NCI-H2227 treated with DMSO at 0.1 percent for 48 hours (cell line): ENCODE measurements around the gene MPZL2.

Experiments
- DNase-seq: peaks from one replicate; lab custom pipeline; 2025; lab: John Stamatoyannopoulos, UW

The MPZL2 gene

DNA sequence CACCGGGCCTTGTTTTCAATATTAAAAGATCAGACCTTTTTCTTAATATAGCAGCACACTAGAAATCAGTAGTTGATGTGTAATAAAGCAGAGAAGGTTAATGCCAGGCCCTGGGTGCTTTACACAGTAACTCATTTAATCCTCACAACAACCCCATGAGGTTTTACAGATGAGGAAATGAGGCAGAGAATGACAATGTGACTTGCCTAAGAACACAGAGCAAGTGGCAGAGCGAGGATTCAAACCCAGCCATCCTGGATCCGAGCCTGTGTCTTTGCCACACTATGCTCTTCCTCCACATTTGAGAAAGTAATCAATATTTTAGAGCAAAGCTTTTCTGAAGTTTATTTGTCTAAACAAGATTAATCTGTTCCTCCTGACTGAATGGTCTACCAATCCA lies 46.5 kb downstream of the MPZL2 start:
- DNase-seq, result no peak

DNA sequence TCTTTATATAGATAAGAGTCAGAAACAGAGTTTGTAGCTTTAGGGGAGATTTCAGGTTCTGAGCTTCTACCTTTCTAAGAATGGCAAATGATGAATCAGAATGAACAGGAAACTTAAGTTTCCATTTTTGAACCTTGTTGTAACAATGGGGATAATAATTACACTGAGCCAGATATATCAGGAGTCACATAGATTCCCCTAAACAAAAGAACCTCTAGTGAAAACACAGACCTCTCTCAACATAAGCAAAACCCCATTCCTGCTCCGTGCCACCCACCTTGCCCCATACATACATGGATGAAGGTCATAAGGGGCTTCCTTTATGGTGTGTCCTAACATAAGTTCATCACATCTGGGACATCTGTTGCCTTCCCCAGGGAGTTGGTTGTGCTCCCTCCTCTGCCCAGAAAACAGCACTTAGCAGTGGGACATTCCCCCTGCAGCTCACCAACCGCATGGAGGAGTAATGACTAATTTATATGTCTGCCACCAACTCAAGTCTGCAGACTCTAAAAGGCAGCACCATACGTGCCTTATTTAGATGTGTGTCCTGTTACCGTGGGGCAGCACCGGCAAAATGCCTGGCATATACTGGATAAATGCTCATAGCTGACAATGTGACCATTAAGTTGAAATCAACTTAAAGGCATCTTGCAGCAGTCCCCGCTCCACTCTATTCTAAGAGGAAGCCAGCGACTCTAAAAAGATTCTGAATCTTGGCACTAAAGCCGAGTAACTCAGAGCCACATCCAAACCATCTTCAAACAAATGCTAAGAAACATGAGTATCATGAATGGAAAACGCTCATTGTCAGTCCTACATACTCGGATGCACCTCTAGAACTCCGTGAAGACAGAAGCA lies 47.2 kb downstream of the MPZL2 start:
- no peak for DNase-seq

DNA sequence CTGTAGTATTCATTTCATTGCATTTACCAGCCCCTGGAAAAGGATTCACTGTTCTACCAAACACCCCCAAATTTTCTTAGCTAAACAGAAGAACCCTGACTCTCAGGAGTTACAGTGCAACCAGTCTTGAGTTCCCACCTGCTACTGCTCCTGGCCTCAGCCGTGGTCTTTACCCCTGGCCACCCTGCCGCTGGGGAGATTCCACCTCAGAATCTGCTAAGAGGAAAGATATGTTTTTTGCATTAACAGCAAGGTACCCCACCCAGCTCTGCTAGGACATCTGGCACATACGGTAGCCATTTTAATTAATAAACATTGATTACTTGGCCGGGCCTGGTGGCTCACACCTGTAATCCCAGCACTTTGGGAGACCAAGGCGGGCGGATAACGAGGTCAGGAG lies 48.3 kb downstream of the MPZL2 start:
- no peak for DNase-seq

DNA sequence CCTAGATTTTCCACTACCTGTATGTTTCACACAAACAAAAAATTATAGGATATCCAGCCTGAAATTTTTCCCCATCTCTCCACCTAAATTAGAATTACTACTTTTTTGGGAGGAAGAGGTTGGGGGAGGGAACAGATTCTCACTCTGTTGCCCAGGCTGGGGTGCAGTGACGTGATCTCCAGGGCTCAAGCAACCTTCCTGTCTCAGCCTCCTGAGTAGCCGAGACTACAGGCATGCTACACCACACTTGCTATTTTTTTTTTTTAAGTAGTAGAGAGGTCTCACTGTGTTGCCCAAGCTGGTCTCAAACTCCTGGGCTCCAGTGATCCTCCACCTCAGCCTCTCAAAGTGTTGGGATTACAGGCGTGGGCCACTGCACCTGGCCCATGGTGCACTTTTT lies 48.8 kb downstream of the MPZL2 start:
- no peak for DNase-seq

DNA sequence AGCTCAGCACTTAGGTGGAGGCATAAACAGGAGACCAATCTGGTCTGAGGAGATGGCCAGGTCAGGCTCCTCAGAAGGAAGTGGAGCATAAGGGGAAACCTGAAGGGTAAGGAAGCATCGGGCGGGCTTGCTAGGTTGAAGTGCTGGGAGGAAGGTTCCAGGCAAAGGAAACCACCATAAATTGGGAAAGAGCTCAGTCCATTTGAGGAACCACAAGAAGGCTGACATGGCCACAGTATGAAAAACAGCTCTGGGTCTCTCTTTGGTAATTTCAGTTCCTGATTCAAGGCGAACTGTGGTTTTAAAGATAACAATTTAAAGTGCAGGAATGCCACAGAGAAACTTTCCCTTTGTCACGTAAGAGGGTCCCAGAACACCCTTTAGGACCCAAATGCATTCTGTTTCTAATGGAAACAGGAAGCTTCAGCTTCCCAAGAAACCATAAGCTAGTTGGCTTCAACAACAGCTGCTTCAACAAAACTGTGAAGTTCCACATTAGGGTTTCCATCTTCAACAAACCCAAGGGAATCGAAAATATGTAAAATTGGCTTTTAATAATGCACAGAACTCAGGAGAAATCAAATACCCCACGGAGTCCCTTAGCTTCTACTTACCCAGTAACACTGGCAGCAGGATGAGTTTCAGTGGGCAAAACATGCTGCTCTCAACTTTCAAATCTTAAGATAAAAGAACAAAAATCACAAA lies 49.7 kb downstream of the MPZL2 start:
- DNase-seq, result no peak

DNA sequence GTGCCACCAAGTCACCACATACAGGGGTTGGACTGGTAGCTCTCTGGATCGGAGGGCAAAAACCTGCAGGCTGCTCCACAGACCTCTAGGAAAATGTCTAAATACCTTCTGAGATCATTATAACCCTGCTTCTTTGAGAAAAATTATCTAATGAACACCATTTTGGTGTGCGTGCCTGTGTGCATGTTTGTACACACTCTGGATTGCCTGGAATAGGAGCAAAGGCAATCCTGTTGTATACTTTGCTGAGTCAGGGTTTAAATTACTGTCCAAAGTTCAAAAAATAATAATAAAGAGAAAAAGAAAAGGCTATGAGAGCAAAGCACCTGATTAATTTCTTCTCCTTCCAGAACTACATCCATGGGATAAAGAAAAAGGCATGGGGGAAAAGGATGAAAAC lies 50.3 kb downstream of the MPZL2 start:
- DNase-seq, result no peak

DNA sequence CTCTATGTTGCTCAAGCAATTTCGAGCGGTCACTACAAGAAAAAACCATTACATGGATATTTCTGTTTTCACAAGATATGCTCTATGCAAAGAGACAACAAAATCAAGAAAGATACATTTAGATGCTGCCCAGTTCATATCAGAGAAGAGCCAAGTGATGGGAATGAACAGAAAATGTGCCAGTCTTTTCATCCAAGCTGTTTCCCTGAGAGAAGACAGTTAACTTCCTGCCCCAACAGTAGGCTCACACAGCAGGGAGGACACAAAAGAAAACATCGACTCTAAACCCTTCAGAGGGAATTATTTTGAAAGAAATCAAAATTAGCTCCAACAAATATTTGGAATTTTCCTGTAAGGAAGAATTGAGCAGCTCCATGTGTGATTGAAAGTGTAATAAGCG lies 50.9 kb downstream of the MPZL2 start:
- no peak for DNase-seq

DNA sequence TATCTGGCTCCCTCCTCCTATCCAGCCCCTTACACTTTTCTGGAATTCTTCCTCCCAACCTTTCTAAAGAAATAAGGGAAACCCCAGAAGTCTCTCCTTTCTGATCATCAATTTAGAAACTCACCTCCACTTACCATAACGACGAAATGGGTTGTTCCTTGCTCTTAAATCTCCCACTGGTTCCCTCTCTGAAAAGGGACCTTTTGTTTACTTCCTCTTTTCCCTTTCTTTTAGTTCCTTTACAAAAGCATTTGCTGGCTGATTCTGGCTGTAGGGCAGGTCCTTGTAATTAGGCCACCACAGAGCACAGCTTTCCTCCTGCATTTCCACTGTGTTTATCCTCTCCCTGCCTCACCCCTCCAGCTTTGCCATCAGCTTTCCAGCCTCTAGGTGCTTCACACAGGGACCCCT lies 51.3 kb downstream of the MPZL2 start:
- DNase-seq, result no peak

DNA sequence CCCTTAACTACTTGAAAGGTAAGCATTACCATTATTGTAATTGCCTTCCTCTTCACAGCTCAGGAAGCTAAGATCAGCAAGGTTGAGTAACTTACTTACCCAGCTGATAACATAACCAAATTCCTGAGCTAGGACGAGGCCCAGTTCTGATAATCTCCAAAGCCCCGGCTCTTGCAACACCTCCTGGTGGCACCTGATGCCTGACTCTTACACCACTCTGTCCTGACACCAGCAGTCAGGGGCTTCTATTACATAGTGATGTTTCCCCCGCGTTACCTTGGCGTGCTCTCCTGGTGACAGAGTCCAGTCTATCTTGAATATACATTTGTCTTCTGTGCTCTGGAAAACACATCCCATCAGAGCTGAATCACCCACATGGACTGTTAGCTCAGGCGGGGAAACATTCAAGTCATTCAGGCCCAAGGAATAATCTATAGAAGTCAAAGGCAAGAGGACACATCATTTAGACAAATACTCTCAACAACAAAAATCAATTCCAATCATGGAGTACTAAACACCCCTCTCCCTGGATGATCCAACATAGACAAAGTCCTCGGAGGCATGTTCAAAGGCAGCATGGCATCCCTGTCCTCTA lies 51.9 kb downstream of the MPZL2 start:
- no peak for DNase-seq

DNA sequence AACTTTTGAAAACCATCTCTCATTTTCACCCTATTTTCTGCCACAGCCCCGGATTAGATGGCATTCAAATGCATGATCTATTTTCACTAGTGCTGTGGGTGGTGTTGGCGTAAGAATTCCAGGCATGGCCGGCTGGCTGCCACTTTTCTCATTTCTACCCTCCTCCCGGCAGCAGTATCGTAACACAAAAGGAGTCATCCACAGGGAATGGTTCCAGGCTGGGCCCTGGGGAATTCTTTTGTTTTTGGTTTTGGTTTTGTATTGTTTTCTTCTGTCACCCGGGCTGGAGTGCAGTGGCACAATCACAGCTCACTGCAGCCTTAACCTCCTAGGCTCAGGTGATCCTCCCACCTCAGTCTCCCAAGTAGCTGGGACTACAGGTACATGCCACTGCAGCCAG lies 53.1 kb downstream of the MPZL2 start:
- DNase-seq, result no peak

DNA sequence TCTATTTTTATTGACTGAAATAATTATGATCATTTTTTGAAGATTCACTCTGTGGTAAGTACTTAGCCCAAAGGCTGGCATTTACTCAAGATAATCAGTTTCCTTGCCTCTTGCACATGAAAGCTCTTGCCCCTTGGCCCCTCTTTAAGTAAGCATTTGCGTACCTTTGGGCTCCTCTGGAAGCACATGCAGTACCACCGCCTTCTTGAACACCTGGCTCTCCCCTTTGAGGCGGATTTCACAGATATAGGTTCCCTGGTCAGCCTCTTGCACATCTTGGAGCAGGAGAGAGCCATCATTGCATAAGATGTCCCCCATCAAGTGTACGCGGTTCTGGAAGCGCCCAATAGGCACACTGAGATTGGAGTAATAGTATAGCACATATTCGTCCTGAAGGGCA lies 53.8 kb downstream of the MPZL2 start:
- no peak for DNase-seq

DNA sequence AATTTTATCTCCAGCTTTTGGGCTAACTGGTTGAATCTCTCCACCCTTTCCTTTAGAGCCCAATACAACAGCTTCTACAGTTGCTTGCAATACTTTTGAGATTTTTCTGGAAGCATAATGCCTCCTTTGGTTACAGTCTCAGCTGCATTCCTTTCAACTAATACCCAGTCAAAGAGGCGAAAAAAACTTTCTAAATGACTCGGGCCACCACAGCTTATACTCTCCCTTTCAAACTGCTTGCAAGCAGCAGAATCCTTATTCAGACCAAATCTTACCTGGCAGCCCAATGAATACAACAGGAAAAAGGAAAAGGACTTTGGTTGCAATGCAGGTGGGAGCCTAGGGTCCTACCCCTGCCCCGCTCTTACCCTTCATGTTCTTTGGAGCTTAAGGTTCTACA lies 55.1 kb downstream of the MPZL2 start:
- DNase-seq, result no peak

DNA sequence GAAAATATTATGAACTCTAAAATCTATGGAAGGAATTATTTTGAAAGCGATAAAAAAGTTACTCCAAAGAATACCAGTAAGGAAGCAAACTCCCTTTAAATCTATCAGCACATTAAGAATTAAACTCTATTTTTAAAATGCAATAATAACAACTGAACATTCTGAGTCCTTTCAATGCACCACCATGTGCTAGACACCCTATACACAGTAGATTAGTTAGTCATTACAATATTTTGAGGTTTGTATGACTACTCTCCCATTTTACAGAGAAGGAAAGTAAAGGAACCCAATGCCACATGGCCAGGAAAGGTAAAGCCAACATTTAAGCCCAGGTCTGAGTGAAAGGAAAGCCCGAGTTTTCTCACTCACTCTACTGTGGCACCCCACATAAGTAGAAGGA lies 57.0 kb downstream of the MPZL2 start:
- no peak for DNase-seq

DNA sequence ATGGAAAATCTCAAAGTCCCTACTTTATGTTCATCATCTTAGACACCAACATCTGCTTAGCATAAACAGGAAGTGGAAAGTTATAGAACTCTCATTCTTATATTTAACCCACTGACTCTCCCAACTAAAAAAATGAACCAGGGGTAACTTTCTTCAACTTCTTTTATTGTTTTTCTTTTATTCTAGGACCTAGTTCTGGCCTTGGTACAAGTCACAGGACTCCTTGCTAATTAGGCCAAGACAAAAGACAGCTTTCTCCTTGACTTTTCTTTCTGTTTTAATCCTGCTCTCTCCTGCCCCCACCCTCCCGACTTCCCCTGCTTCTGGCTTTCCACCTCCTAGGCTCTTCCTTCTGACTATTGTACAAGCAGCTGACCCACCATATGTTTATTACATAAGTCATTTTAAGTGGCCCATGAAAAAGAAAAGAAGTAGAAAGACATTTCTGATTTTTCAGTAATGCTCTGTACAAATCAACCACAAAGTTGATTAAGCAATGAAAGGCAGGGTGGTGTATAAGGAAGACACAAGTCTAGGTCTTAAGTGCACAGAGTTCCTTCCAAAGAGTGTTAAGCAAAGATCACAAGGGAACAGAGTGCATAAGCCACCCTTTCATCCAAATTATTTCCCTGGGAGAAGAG lies 57.6 kb downstream of the MPZL2 start:
- no peak for DNase-seq

DNA sequence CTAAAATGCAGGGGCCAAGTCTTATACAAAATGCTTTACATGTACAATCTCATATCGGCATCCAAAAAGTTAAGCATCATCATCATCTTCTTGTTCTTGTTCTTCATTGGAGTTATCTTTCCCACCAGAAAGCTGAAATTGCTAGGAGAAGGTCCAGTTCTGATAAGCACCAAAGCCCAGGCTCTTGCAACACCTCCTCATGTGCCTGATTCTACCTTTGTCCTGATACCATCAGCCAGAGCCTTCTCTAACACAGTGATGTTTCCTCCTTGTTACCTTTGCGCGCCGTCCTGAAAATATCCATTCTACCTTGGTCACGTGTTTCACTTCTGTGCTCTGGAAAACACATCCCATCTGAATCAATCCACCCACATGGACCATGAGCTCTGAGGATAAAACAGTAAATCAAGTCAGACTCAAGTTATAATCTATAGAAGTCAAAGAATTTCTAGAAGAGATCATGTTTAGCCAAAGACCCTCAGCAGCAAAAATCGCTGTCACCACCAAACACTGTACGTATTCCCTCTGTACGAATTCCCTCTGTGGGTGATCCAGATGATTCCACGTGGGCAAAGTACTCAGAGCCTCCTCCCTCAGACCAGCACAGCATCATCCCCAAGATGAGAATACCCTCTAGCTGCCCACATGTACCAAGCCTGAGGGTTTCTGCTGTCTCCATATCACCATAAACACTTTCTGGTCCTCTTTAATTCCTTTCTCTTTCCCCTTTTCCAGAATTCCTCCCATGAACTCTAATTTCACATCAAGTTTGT lies 58.3 kb downstream of the MPZL2 start:
- no peak for DNase-seq
